ENCODE measurements around the gene NECTIN1.
"Not testable (repeated sequence)": the region's sequence is repeated elsewhere in the genome, so short reads cannot be mapped to it uniquely, and the experiment has no call there.

The NECTIN1 gene

GRCh38 chr11:119610836-119611426 lies 118.1 kb downstream of the NECTIN1 start:
- no peak overlapping the region for H3K27ac ChIP-seq (ENCODE audit: insufficient read depth, low read length, poor library complexity, severe bottlenecking)
- peaks cover 6% of the 10 kb centered on the region for H3K4me1 ChIP-seq (ENCODE audit: control insufficient read depth, insufficient read depth, low read length, poor library complexity, severe bottlenecking)
- H3K9me3 ChIP-seq (ENCODE audit: control insufficient read depth, low read length) = no peaks in the 10 kb centered on the region
- no peaks in the 10 kb centered on the region for H3K36me3 ChIP-seq (ENCODE audit: control insufficient read depth, insufficient read depth, low read length)
- no peaks in the 10 kb centered on the region for H3K27me3 ChIP-seq (replicated peaks; ENCODE audit: control insufficient read depth, insufficient read depth, low read length, poor library complexity, severe bottlenecking)
- no peak overlapping the region for H3K4me3 ChIP-seq (ENCODE audit: insufficient read depth, low read depth, low read length, poor library complexity, severe bottlenecking)
- no peak for DNase-seq

- no peaks in the 10 kb centered on the region for H3K4me1 ChIP-seq (ENCODE audit: control insufficient read depth, insufficient read depth, low read length, poor library complexity, severe bottlenecking)
- no peaks in the 10 kb centered on the region for H3K27me3 ChIP-seq (replicated peaks; ENCODE audit: control insufficient read depth, insufficient read depth, low read length, poor library complexity, severe bottlenecking)
Observed at GRCh38 chr11:119608781-119609180, 120.2 kb downstream of the NECTIN1 start.

GRCh38 chr11:119608201-119608600 lies 120.8 kb downstream of the NECTIN1 start:
- Histone ChIP-seq H3K27ac (ENCODE audit: insufficient read depth, low read length, poor library complexity, severe bottlenecking) (no peak overlapping the region), H3K4me1 (ENCODE audit: control insufficient read depth, insufficient read depth, low read length, poor library complexity, severe bottlenecking) (no peaks in the 10 kb centered on the region), H3K27me3 (replicated peaks; ENCODE audit: control insufficient read depth, insufficient read depth, low read length, poor library complexity, severe bottlenecking) (no peaks in the 10 kb centered on the region), H3K4me3 (ENCODE audit: insufficient read depth, low read depth, low read length, poor library complexity, severe bottlenecking) (no peak overlapping the region), H3K36me3 (ENCODE audit: control insufficient read depth, insufficient read depth, low read length) (no peaks in the 10 kb centered on the region), H3K9me3 (ENCODE audit: control insufficient read depth, low read length) (no peaks in the 10 kb centered on the region)
- DNase-seq = no peak

More at GRCh38 chr11:119608781-119609180, 120.2 kb downstream of the NECTIN1 start:
- no peaks in the 10 kb centered on the region for H3K9me3 ChIP-seq (ENCODE audit: control insufficient read depth, low read length)
- H3K4me3 ChIP-seq (ENCODE audit: insufficient read depth, low read depth, low read length, poor library complexity, severe bottlenecking) = no peak overlapping the region
- H3K36me3 ChIP-seq (ENCODE audit: control insufficient read depth, insufficient read depth, low read length) = no peaks in the 10 kb centered on the region
- no peak overlapping the region for H3K27ac ChIP-seq (ENCODE audit: insufficient read depth, low read length, poor library complexity, severe bottlenecking)
- no peak for DNase-seq

- Histone ChIP-seq H3K4me3 (ENCODE audit: insufficient read depth, low read depth, low read length, poor library complexity, severe bottlenecking) (no peak overlapping the region), H3K36me3 (ENCODE audit: control insufficient read depth, insufficient read depth, low read length) (no peaks in the 10 kb centered on the region), H3K4me1 (ENCODE audit: control insufficient read depth, insufficient read depth, low read length, poor library complexity, severe bottlenecking) (no peaks in the 10 kb centered on the region), H3K27me3 (replicated peaks; ENCODE audit: control insufficient read depth, insufficient read depth, low read length, poor library complexity, severe bottlenecking) (no peaks in the 10 kb centered on the region), H3K9me3 (ENCODE audit: control insufficient read depth, low read length) (no peaks in the 10 kb centered on the region), H3K27ac (ENCODE audit: insufficient read depth, low read length, poor library complexity, severe bottlenecking) (no peak overlapping the region)
- no peak for DNase-seq
Observed at GRCh38 chr11:119607726-119608125, 121.3 kb downstream of the NECTIN1 start.

- H3K36me3 ChIP-seq (ENCODE audit: control insufficient read depth, insufficient read depth, low read length) = no peaks in the 10 kb centered on the region
- no peak overlapping the region for H3K4me3 ChIP-seq (ENCODE audit: insufficient read depth, low read depth, low read length, poor library complexity, severe bottlenecking)
- H3K27me3 ChIP-seq (replicated peaks; ENCODE audit: control insufficient read depth, insufficient read depth, low read length, poor library complexity, severe bottlenecking) = no peaks in the 10 kb centered on the region
- no peak for DNase-seq
- no peak overlapping the region for H3K27ac ChIP-seq (ENCODE audit: insufficient read depth, low read length, poor library complexity, severe bottlenecking)
- H3K4me1 ChIP-seq (ENCODE audit: control insufficient read depth, insufficient read depth, low read length, poor library complexity, severe bottlenecking) = no peaks in the 10 kb centered on the region
- H3K9me3 ChIP-seq (ENCODE audit: control insufficient read depth, low read length) = no peaks in the 10 kb centered on the region
Observed at GRCh38 chr11:119605137-119605665, 123.8 kb downstream of the NECTIN1 start.

GRCh38 chr11:119602745-119603373 lies 126.1 kb downstream of the NECTIN1 start:
- H3K4me1 ChIP-seq (ENCODE audit: control insufficient read depth, insufficient read depth, low read length, poor library complexity, severe bottlenecking) = no peaks in the 10 kb centered on the region
- H3K4me3 ChIP-seq (ENCODE audit: insufficient read depth, low read depth, low read length, poor library complexity, severe bottlenecking) = no peak overlapping the region
- no peak overlapping the region for H3K27ac ChIP-seq (ENCODE audit: insufficient read depth, low read length, poor library complexity, severe bottlenecking)
- DNase-seq = no peak
- no peaks in the 10 kb centered on the region for H3K36me3 ChIP-seq (ENCODE audit: control insufficient read depth, insufficient read depth, low read length)
- H3K27me3 ChIP-seq (replicated peaks; ENCODE audit: control insufficient read depth, insufficient read depth, low read length, poor library complexity, severe bottlenecking) = no peaks in the 10 kb centered on the region
- H3K9me3 ChIP-seq (ENCODE audit: control insufficient read depth, low read length) = no peaks in the 10 kb centered on the region

- Histone ChIP-seq H3K9me3 (ENCODE audit: control insufficient read depth, low read length) (no peaks in the 10 kb centered on the region), H3K4me1 (ENCODE audit: control insufficient read depth, insufficient read depth, low read length, poor library complexity, severe bottlenecking) (no peaks in the 10 kb centered on the region), H3K27ac (ENCODE audit: insufficient read depth, low read length, poor library complexity, severe bottlenecking) (no peak overlapping the region), H3K4me3 (ENCODE audit: insufficient read depth, low read depth, low read length, poor library complexity, severe bottlenecking) (no peak overlapping the region), H3K27me3 (replicated peaks; ENCODE audit: control insufficient read depth, insufficient read depth, low read length, poor library complexity, severe bottlenecking) (no peaks in the 10 kb centered on the region), H3K36me3 (ENCODE audit: control insufficient read depth, insufficient read depth, low read length) (no peaks in the 10 kb centered on the region)
- DNase-seq = no peak
Observed at GRCh38 chr11:119599864-119600541, 129.0 kb downstream of the NECTIN1 start.

GRCh38 chr11:119595941-119596340 lies 133.1 kb downstream of the NECTIN1 start:
- H3K36me3 ChIP-seq (ENCODE audit: control insufficient read depth, insufficient read depth, low read length); H3K4me1 ChIP-seq (ENCODE audit: control insufficient read depth, insufficient read depth, low read length, poor library complexity, severe bottlenecking); H3K27ac ChIP-seq (ENCODE audit: insufficient read depth, low read length, poor library complexity, severe bottlenecking); DNase-seq; H3K4me3 ChIP-seq (ENCODE audit: insufficient read depth, low read depth, low read length, poor library complexity, severe bottlenecking); H3K9me3 ChIP-seq (ENCODE audit: control insufficient read depth, low read length); H3K27me3 ChIP-seq (replicated peaks; ENCODE audit: control insufficient read depth, insufficient read depth, low read length, poor library complexity, severe bottlenecking): not testable (repeated sequence)

GRCh38 chr11:119594639-119595249 lies 134.3 kb downstream of the NECTIN1 start:
- Histone ChIP-seq H3K36me3 (ENCODE audit: control insufficient read depth, insufficient read depth, low read length) (no peaks in the 10 kb centered on the region), H3K9me3 (ENCODE audit: control insufficient read depth, low read length) (no peaks in the 10 kb centered on the region), H3K4me1 (ENCODE audit: control insufficient read depth, insufficient read depth, low read length, poor library complexity, severe bottlenecking) (no peaks in the 10 kb centered on the region), H3K27me3 (replicated peaks; ENCODE audit: control insufficient read depth, insufficient read depth, low read length, poor library complexity, severe bottlenecking) (no peaks in the 10 kb centered on the region), H3K4me3 (ENCODE audit: insufficient read depth, low read depth, low read length, poor library complexity, severe bottlenecking) (no peak overlapping the region), H3K27ac (ENCODE audit: insufficient read depth, low read length, poor library complexity, severe bottlenecking) (no peak overlapping the region)
- no peak for DNase-seq

GRCh38 chr11:119593346-119593745 lies 135.7 kb downstream of the NECTIN1 start:
- H3K4me1 ChIP-seq (ENCODE audit: control insufficient read depth, insufficient read depth, low read length, poor library complexity, severe bottlenecking) = no peaks in the 10 kb centered on the region
- DNase-seq = no peak
- H3K4me3 ChIP-seq (ENCODE audit: insufficient read depth, low read depth, low read length, poor library complexity, severe bottlenecking) = no peak overlapping the region
- H3K27ac ChIP-seq (ENCODE audit: insufficient read depth, low read length, poor library complexity, severe bottlenecking) = no peak overlapping the region
- H3K36me3 ChIP-seq (ENCODE audit: control insufficient read depth, insufficient read depth, low read length) = no peaks in the 10 kb centered on the region
- H3K9me3 ChIP-seq (ENCODE audit: control insufficient read depth, low read length) = no peaks in the 10 kb centered on the region
- H3K27me3 ChIP-seq (replicated peaks; ENCODE audit: control insufficient read depth, insufficient read depth, low read length, poor library complexity, severe bottlenecking) = no peaks in the 10 kb centered on the region
